NCI-H82 treated with DMSO at 0.1 percent for 48 hours (cell line): ENCODE results near the gene AMOTL2.

ENCODE experiments used
- DNase-seq: peaks from one replicate; lab custom pipeline; 2025; ENCODE audit not compliant: unreplicated experiment; lab: John Stamatoyannopoulos, UW

Gene AMOTL2

GRCh38 chr3:134353831-134354611, 20.2 kb downstream of the AMOTL2 start:
- DNase-seq = no peak

DNA sequence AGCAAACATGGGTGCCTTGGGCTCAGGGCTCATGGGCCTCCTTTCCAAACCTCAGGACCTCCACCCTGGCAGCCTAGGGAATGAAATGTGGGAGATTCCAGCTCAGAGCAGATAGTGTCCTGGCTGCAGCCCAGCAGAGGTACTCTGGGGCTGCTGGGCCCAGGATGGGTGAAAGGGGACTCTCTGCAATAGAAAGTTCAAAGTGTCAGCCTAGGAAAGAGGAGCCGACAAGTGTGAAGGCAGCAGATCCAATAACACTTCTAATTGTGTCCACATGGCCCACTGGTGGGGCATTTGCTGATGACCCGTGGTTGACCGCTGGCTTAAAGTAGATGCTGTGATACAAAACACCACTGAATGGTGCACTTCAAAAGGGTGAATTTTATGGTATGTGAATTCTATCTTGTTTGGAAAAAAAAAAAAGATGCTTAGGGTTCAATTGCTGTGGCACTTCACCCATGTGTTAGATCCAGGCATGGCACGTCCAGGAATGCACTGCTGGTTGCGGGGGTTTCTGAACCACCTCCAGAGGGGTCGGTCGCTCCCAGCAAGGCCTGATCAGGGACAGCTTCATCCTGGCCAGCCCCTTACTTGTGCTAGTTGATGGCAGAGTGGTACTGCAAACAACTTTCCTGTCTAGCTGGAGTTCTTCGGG, 20.9 kb downstream of the AMOTL2 start:
- DNase-seq = no peak

GRCh38 chr3:134352031-134352671, 22.1 kb downstream of the AMOTL2 start:
- DNase-seq = no peak

DNA sequence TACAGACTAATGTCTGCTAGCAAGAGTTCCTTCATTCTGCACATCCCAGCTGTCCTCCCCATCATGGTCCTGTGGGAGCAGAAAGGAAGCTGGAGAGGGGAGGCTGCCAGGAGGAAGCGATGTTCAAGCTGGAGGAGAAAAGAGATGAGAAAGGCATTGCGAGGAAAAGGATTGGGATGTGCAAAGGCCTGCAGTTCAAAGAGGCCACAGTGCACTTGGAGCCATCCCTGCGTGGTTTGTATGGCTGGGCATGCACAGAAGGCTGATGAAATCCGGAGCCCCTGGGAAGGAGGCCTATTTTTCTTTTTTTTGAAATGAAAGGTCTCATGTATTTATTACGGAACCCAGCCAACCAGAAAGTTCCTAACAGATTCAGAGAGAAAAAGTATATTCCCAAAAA, 22.8 kb downstream of the AMOTL2 start:
- no peak for DNase-seq

DNA sequence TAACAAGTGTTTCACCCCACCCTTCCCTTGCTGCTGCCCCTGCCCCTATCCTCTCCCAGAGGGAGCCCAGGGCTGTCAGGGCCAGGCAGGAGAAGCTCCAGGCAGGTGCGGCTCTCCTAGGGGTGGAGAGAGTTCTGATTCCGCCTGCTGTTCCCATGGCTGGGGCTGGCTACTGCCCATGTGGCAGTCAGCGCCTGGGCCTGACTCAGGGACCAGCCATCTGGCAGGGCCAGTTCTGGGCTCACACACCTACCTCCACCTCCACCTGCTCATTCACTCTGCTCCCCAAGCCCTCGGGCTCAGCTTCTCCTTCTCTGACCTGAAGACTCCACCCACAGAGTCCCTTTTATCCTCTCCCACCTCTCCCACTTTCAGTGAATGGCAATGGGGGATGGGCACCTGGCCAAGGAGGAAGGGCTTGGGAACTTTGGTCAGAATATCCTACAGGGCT, 23.4 kb downstream of the AMOTL2 start:
- no peak for DNase-seq

- DNase-seq = no peak
These were observed 24.0 kb downstream of the AMOTL2 start for GRCh38 chr3:134350266-134350665.

DNA sequence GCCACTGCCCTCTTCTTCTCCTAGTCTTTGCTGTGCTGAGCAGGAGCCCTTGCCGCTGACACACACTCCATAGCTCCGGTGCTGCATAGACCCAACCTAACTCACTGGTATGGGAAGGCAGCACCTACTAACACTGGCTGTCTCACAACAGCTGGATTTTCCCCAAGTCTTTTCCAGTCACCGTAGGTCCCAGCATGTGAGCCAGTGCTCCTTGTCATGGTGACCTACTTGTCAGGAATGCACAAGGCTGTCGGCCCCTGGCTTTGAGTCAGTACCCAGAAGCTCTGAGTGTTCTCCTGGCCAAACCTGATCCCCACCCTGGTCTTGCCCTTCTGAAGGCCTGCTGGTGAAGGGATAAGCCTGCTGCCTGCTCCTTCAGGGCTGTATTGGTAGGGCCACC, 25.7 kb downstream of the AMOTL2 start:
- DNase-seq = no peak

DNA sequence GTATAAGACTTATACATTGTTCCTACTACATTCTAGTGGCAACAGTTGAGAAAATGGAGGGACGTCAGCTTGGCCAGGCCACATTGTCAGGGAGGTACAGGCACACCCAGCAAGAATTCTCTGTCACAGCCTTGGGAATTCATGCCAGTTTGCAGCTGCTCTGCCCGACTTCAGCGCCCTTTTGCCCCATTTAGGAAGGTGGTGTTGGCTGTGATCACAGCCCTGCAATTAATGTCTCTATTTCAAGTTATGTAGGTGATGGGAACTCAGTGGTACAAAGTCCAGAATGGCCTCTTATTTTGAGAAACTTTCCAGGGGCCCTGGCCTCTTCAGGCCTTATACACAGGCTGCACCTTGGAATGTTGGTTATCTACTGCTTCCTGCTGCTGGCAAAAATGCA, 26.7 kb downstream of the AMOTL2 start:
- no peak for DNase-seq

- no peak for DNase-seq
These were observed 27.5 kb downstream of the AMOTL2 start for GRCh38 chr3:134346744-134347143.

DNA sequence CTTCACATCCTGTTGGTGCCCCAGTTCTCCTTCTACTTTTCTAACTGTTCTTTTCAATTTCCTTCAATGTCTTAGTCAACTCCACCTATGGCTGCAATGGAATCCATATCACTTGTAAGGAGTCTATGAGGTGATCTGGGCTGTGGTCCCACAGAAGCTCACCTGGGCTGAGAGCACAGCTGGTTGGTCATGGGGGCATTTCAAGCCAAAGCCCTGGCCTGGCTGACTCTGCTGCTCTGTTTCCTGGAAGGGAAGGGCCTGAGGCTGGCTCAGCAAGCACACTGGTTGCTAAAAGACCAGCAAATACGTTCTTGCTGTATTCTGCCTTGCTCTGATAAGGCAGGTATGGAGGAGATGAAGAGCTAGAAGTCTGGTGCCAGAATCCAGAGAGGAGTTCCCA, 29.0 kb downstream of the AMOTL2 start:
- DNase-seq = no peak

DNA sequence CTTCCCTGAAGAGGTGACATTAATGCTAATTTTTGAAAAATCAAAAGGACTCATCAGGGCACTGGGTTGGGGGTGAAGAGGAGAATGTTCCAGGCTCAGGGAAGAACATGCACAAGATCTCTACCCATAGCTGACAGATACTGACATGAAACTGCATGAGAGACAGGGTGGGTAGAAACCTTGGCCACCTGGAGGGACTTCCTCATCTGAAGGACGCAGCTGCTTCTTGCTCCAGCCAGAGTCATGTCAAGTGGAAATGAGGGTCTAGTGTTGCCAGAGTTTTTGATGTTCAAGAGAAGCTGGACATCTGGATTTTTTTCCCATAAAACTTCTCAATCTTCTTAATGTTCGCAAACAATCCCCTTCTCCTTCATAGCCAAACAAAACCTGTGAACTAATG, 29.7 kb downstream of the AMOTL2 start:
- DNase-seq = no peak

DNA sequence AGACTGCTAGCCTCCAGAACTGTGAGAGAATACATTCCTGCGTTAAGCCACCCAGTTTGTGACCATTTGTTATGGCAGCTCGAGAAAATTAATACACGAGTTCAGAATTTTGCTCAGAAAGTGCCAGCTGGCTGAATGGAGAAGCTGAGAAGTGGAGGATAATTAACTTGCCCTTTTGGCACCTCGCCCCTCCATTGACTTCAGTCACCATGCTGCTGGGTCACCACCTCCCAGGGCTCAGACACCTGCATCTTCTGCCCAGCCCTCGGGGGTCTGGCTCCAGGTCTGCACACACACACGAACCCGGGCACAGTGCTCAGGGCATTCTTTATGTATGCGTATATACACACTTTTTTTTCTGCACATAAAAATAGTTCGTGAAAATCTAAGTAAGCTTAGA, 32.0 kb downstream of the AMOTL2 start:
- no peak for DNase-seq

DNA sequence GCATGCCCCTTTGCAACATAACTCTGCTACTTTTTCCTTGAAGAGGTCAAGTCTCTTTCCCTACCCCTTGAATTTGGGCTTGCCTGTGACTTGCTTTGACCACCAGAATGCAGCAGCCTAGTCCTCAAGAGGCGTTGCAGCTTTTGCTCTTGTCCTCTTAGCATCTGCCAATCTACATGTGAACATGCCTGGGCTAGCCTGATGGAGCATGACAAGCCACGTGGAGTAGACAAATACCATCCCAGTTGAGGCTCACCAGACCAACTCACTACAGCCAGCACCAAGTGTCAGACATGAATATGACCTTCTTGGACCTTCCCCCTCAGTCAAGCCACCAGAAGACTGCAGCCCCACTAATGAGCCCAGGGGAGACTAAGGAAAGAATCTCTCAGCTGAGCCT, 32.9 kb downstream of the AMOTL2 start:
- no peak for DNase-seq

DNA sequence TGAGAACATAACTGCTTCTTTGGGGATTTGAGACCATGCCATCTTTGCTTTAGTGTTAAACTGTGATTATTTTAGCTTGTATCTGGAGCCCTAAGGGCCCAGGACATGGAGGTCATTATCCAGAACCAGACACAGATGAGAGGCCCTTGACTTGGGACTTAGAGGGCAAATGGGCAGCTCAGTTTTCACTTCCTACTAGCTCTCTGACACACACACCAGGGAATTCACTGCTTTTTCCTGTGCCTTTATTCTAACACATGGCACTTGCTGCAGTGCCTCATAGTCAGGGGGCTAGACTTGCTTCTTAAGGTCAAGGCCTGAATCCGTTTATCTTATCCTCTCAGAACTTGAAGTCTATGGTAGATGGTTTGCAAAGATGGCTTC, 33.3 kb downstream of the AMOTL2 start:
- no peak for DNase-seq

DNA sequence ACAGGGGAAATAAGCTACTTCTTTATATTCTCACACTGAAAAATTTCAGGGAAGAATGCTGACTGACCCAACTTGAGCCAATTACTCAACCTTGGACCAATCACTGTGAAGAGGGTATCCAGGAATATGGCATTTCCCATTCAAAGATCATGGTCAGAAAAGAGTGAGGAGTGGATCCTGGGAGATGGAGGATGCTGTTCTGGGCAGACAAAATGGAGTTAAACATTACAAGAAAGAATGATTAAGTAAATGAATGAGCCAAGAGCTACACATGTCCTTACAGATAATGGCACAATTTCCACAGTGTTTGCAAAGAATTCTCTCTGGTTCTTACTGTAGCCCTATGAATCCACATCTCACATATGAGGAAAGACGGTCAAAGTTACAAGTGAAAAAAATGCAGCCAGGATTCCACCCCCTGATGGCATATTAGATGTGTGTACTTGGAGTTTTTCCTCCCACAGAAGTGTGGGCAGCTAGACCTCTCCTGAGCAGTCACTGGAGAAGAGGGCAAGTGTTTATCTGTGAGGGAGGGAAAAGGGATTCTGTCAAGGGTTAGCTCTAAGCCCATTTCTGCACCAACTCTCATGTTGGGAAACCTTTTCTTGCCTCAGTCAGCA, 33.8 kb downstream of the AMOTL2 start:
- DNase-seq = no peak

DNA sequence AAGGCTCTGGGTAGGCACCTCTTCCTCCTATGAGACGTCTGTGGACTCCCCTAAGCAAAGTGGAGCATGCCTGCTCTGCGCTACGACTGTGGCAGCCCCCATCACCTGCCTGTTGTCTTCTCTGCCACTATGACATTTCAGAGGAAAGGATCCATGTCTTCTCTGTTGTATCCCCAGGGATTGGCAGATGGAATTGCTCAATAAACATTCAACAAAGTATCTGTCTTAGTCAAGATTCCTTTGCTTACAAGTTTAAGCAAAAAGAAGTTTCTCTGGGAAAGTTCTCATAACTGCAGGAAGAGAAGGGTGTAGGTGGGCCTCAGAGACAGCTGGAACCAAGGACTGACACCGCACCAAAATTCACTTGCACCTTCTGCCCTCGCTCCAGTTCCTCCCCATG, 34.3 kb downstream of the AMOTL2 start:
- no peak for DNase-seq

DNA sequence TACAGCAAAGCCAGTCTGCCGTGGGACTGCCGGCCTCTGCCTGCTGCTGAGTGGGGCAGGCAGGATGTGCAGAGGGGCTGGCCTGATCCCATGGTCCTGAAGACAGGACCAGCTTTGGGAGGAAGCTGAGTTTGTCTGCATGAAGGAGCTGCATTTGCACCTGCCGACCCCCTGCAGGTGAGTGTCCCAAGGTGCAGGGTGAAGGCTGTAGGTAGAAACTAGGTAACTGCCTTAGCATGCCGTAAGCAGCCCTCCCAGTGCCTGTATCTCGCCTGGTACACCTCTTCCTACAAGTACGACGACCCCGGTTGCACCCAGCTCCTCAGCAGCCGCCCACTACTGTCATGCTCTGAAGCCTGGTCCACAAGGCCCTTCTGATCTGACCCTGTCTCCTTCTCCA, 34.9 kb downstream of the AMOTL2 start:
- no peak for DNase-seq

DNA sequence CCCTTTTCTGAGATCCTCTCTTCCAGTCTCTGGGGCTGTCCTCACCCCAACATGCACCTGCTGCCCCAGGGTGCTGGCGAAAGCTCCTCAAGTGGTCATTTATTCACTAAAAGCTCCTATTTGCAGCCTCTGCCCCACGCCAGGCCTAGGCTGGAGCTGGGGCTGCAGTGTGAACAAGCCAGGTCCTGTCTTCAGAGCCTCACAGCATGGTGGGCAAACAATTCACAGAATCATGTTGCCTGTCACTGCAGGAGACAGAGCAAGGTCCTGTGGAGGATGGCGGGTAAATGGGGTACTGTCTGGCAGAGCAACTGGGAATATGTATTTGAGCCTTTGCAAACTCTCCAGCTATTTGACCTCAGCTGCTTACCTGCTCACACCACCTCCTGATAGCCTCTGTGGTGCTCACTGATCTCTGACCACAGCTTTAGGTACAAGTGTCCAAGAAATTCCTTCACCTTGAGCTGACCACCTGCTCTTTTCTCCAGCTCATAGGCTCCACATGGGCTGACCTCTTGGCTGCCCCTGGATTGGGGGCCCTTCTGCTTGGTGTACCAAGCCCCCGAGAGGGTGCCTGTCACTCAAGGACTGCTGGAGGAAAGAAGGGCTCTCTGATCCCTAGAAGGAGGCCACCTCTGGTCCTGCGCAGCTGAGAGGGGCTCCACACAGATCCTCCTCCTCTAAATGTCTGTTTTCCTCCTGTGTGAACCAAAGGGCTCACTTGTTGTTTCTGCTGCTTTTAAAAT, 35.6 kb downstream of the AMOTL2 start:
- no peak for DNase-seq

DNA sequence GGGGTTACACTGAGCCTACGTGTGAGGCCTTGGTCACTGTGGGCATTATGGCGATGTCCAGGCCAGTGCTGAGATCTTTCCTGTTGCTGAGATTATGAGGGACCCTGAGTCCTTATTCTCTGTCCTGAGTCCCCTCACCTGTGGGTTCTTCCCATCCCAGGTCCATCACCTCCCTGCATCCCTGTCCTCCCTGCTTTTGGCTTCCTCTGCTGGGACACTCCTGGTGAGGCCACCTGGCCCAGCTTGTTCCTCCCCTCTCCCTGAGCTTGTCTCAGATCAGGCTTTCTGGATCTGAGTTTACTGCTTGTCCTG, 36.1 kb downstream of the AMOTL2 start:
- no peak for DNase-seq

DNA sequence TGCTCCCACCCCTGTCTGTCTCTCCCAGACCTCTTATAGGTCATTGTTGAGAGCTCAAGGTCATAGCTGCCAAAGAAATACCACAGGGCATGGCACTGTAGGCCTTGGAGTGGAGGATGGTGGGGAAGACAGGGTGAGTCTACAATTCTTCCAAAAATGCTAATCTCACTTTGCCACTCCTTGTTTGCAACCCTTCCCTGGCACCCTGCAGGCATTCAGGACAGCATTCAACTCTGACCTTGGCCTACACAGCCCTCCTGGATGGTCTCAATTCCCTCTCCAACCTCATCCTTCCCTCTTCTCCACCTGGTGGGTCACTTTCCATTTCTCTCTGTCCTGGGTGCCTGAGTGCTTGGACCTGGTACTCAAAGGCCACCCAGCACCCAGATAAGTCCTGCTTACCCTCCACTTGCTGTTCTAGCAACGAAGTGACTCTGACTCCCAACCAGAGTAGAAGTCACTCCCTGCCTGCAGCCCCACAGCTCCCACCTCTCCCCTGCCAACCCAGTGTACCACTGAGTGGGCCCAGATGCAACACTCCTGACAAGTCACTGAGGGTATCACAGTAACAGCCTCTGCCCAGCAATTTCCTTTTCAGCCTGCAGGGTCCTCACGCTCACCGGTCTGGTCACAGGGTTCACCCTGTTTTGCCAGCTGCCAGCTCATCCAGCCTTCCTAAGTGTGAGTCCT, 36.6 kb downstream of the AMOTL2 start:
- no peak for DNase-seq

GRCh38 chr3:134337071-134337482, 37.2 kb downstream of the AMOTL2 start:
- DNase-seq = no peak
